H1 (cell line): ENCODE measurements around the gene MYO18A. TPM values are rescaled to one million over a fixed set of nuclear protein-coding genes. Genes with fewer than 3 reads are reported as not detected.

ENCODE experiments used
- CTCF ChIA-PET: fragments of 300-600 bp; sonication (Branson Sonifier 250); formaldehyde crosslinking; loops from one replicate; lab custom pipeline; 2021; ENCODE audit not compliant: partially characterized antibody; lab: Charles Lee
- POLR2A ChIA-PET: fragments of 300-600 bp; sonication (Branson Sonifier 250); formaldehyde crosslinking; loops from one replicate; lab custom pipeline; 2021; ENCODE audit warnings: inconsistent platforms; ENCODE audit not compliant: partially characterized antibody; lab: Charles Lee
- DNase-seq, 2 experiments: peaks; one replicate each; pipeline versions ENCODE4 v3.0.0 to v3.0.0-alpha.2; 2010 to 2022; ENCODE audit warnings: low spot score in 2 of 2, low read depth in 1 of 2, mixed read lengths in 1 of 2
- FAIRE-seq: peaks from 2 replicates; lab custom pipeline; 2011; peaks lifted over from hg19 to GRCh38; lab: Jason Lieb, UNC
- H2AFZ ChIP-seq: 2 replicates; pipeline ENCODE4 v1.8.1; 2012; ENCODE audit warnings: low read length, inconsistent platforms
- H2AK5ac ChIP-seq: 2 replicates; pipeline ENCODE4 v1.6.1; 2013; ENCODE audit warnings: low read depth, low read length
- H2BK120ac ChIP-seq: replicated peaks from 2 replicates; pipeline ENCODE3; 2013; ENCODE audit warnings: low read depth, low read length, inconsistent platforms
- H2BK12ac ChIP-seq: 2 replicates; pipeline ENCODE4 v1.6.1; 2013; ENCODE audit warnings: low read depth, low read length
- H2BK15ac ChIP-seq: 2 replicates; pipeline ENCODE4 v1.6.1; 2013; ENCODE audit warnings: low read length
- H2BK20ac ChIP-seq: 2 replicates; pipeline ENCODE4 v1.6.1; 2013; ENCODE audit warnings: low read length
- H2BK5ac ChIP-seq: 2 replicates; pipeline ENCODE4 v1.6.1; 2013; ENCODE audit warnings: low read depth, low read length
- H3K14ac ChIP-seq: 2 replicates; pipeline ENCODE4 v1.6.1; 2013; ENCODE audit warnings: inconsistent platforms; ENCODE audit not compliant: insufficient read length
- H3K18ac ChIP-seq: 2 replicates; pipeline ENCODE4 v1.6.1; 2013; ENCODE audit warnings: low read length; ENCODE audit errors: extremely low read depth
- H3K23ac ChIP-seq: 2 replicates; pipeline ENCODE4 v1.6.1; 2013; ENCODE audit warnings: inconsistent platforms; ENCODE audit not compliant: insufficient read length
- H3K23me2 ChIP-seq: 2 replicates; pipeline ENCODE4 v1.6.1; 2013; ENCODE audit warnings: low read depth, low read length
- H3K27ac ChIP-seq: 2 replicates; pipeline ENCODE4 v1.6.1; 2011; ENCODE audit warnings: low read depth, low read length, inconsistent platforms
- H3K27me3 ChIP-seq, 4 experiments: replicated peaks in 1 of 4; 1 replicate in 1 of 4; 2 replicates in 3 of 4; pipeline versions ENCODE4 v1.6.1 to v1.8.1; 2011 to 2013; ENCODE audit warnings: low read length in 3 of 4, mild to moderate bottlenecking in 3 of 4, inconsistent platforms in 2 of 4, mixed read lengths in 2 of 4, moderate library complexity in 1 of 4; ENCODE audit not compliant: control insufficient read depth in 3 of 4, insufficient read depth in 3 of 4; ENCODE audit errors: extremely low read depth in 1 of 4
- H3K36me3 ChIP-seq, 4 experiments: 2 replicates each; pipeline versions ENCODE4 v1.6.1 to v1.8.1; 2011 to 2013; ENCODE audit warnings: mild to moderate bottlenecking in 4 of 4, low read length in 3 of 4, moderate library complexity in 2 of 4, control low read depth in 1 of 4, inconsistent platforms in 1 of 4; ENCODE audit not compliant: insufficient read depth in 4 of 4, control insufficient read depth in 2 of 4
- H3K4ac ChIP-seq: replicated peaks from 2 replicates; pipeline ENCODE3; 2013; ENCODE audit warnings: low read length, low read depth, mixed read lengths, inconsistent platforms; ENCODE audit not compliant: insufficient read length
- H3K4me1 ChIP-seq, 4 experiments: replicated peaks in 1 of 4; 1 replicate in 1 of 4; 2 replicates in 3 of 4; pipeline versions ENCODE4 v1.6.1 to v1.8.1; 2011 to 2013; ENCODE audit warnings: low read length in 3 of 4, inconsistent platforms in 2 of 4, mixed read lengths in 1 of 4; ENCODE audit not compliant: insufficient read depth in 4 of 4, control insufficient read depth in 3 of 4
- H3K4me2 ChIP-seq, 2 experiments: 2 replicates each; pipeline versions ENCODE4 v1.6.1 to v1.8.1; 2011 to 2013; ENCODE audit warnings: low read depth in 2 of 2, low read length in 2 of 2, control low read depth in 1 of 2, inconsistent platforms in 1 of 2, mild to moderate bottlenecking in 1 of 2; ENCODE audit not compliant: insufficient read depth in 1 of 2
- H3K4me3 ChIP-seq, 4 experiments: fragments of 200-600, 300-600 bp in 1 of 4; sonication (generic), shearing (Covaris generic), sonication (Bioruptor Twin) in 1 of 4; 2 replicates each; pipeline versions ENCODE4 v1.5.1 to v1.8.1; 2011 to 2016; ENCODE audit warnings: low read length in 4 of 4, low read depth in 3 of 4, control low read depth in 2 of 4, inconsistent platforms in 2 of 4, mild to moderate bottlenecking in 2 of 4, mixed read lengths in 1 of 4, moderate library complexity in 1 of 4; ENCODE audit not compliant: insufficient read depth in 2 of 4; ENCODE audit errors: extremely low read depth in 1 of 4
- H3K56ac ChIP-seq: replicated peaks from 2 replicates; pipeline ENCODE3; 2013; ENCODE audit warnings: low read depth, mild to moderate bottlenecking, mixed read lengths, low read length, inconsistent platforms; ENCODE audit not compliant: insufficient read length
- H3K79me1 ChIP-seq: 2 replicates; pipeline ENCODE4 v1.6.1; 2013; ENCODE audit warnings: low read depth, low read length, control low read depth
- H3K79me2 ChIP-seq, 2 experiments: 2 replicates each; pipeline versions ENCODE4 v1.6.1 to v1.8.1; 2012 to 2013; ENCODE audit warnings: low read length in 2 of 2, mild to moderate bottlenecking in 2 of 2, inconsistent platforms in 1 of 2; ENCODE audit not compliant: insufficient read depth in 2 of 2, control insufficient read depth in 1 of 2
- H3K9ac ChIP-seq, 4 experiments: replicated peaks in 1 of 4; 1 replicate in 1 of 4; 2 replicates in 3 of 4; pipeline versions ENCODE4 v1.6.1 to v1.8.1; 2011 to 2013; ENCODE audit warnings: low read depth in 3 of 4, low read length in 3 of 4, control low read depth in 2 of 4, mild to moderate bottlenecking in 2 of 4, moderate library complexity in 2 of 4, inconsistent platforms in 1 of 4; ENCODE audit errors: extremely low read depth in 1 of 4
- H3K9me3 ChIP-seq, 2 experiments: 2 replicates each; pipeline versions ENCODE4 v1.6.1 to v1.8.1; 2012 to 2013; ENCODE audit warnings: mild to moderate bottlenecking in 2 of 2, moderate library complexity in 2 of 2, control low read depth in 1 of 2, inconsistent platforms in 1 of 2, low read depth in 1 of 2, low read length in 1 of 2, mixed read lengths in 1 of 2; ENCODE audit not compliant: insufficient read depth in 2 of 2
- H4K20me1 ChIP-seq, 2 experiments: replicated peaks in 1 of 2; 2 replicates each; pipeline versions ENCODE3 to v1.8.1; 2011 to 2013; ENCODE audit warnings: inconsistent platforms in 2 of 2, low read length in 2 of 2, mild to moderate bottlenecking in 1 of 2; ENCODE audit not compliant: insufficient read depth in 2 of 2, control insufficient read depth in 1 of 2
- H4K5ac ChIP-seq: 2 replicates; pipeline ENCODE4 v1.6.1; 2013; ENCODE audit warnings: low read length, low read depth, mixed read lengths, inconsistent platforms; ENCODE audit not compliant: insufficient read length
- H4K8ac ChIP-seq: 2 replicates; pipeline ENCODE4 v1.8.0; 2013; ENCODE audit warnings: mild to moderate bottlenecking, moderate library complexity, low read length, inconsistent platforms; ENCODE audit not compliant: insufficient read depth; ENCODE audit errors: extremely low read depth
- H4K91ac ChIP-seq: replicated peaks from 2 replicates; pipeline ENCODE3; 2013; ENCODE audit warnings: low read length, mixed read lengths, inconsistent platforms; ENCODE audit not compliant: insufficient read length
- BACH1 ChIP-seq: IDR thresholded peaks from 2 replicates; pipeline ENCODE4 v1.6.1; 2012; ENCODE audit warnings: low read length, improper control_type of control experiment
- CBX8 ChIP-seq: fragments of 300-800, 300-1000 bp; sonication (generic); IDR thresholded peaks from 2 replicates; pipeline ENCODE4 v1.7.1; 2016; ENCODE audit warnings: low read depth, low read length, borderline replicate concordance
- CHD1 ChIP-seq: IDR thresholded peaks from 2 replicates; pipeline ENCODE4 v1.6.1; 2012; ENCODE audit warnings: low read depth, low read length, improper control_type of control experiment
- EP300 ChIP-seq, 2 experiments: IDR thresholded peaks; 1 replicate in 1 of 2; 2 replicates in 1 of 2; pipeline ENCODE4 v1.6.1; 2011 to 2012; ENCODE audit warnings: low read depth in 2 of 2, low read length in 2 of 2, mild to moderate bottlenecking in 2 of 2, borderline replicate concordance in 1 of 2, inconsistent platforms in 1 of 2, moderate library complexity in 1 of 2
- EZH2 ChIP-seq: fragments of 200-600 bp; sonication (generic); IDR thresholded peaks from 2 replicates; pipeline ENCODE4 v1.7.1; 2012; ENCODE audit warnings: low read depth, mild to moderate bottlenecking, moderate library complexity, low read length, inconsistent platforms; ENCODE audit not compliant: severe bottlenecking
- FOSL1 ChIP-seq: IDR thresholded peaks from 2 replicates; pipeline ENCODE4 v1.6.1; 2011; ENCODE audit warnings: mild to moderate bottlenecking, low read depth, low read length, moderate library complexity; ENCODE audit not compliant: insufficient read depth
- KDM4A ChIP-seq: IDR thresholded peaks from one replicate; pipeline ENCODE4 v1.7.1; 2012; ENCODE audit warnings: low read depth, mild to moderate bottlenecking, moderate library complexity, low read length, inconsistent platforms; ENCODE audit not compliant: severe bottlenecking
- MAFK ChIP-seq: IDR thresholded peaks from 2 replicates; pipeline ENCODE4 v1.6.1; 2012; ENCODE audit warnings: low read depth, mild to moderate bottlenecking, improper control_type of control experiment, low read length
- NANOG ChIP-seq: IDR thresholded peaks from 2 replicates; pipeline ENCODE4 v1.6.1; 2011; ENCODE audit warnings: low read length, low read depth, mild to moderate bottlenecking, inconsistent platforms; ENCODE audit not compliant: insufficient read depth, poor library complexity, severe bottlenecking
- POLR2A ChIP-seq, 2 experiments: IDR thresholded peaks; 1 replicate in 1 of 2; 2 replicates in 1 of 2; pipeline ENCODE4 v1.6.1; 2011; ENCODE audit warnings: low read depth in 2 of 2, low read length in 2 of 2, mild to moderate bottlenecking in 2 of 2; ENCODE audit errors: control extremely low read depth in 1 of 2
- SP2 ChIP-seq: IDR thresholded peaks from 2 replicates; pipeline ENCODE4 v1.6.1; 2012; ENCODE audit warnings: mild to moderate bottlenecking, low read length, inconsistent platforms
- SRF ChIP-seq: IDR thresholded peaks from 2 replicates; pipeline ENCODE4 v1.6.1; 2011; ENCODE audit warnings: mild to moderate bottlenecking, low read depth, low read length, moderate library complexity
- YY1 ChIP-seq: IDR thresholded peaks from 2 replicates; pipeline ENCODE4 v1.6.1; 2011; ENCODE audit warnings: low read depth, mild to moderate bottlenecking, low read length
- ZNF274 ChIP-seq: IDR thresholded peaks from 2 replicates; pipeline ENCODE4 v1.7.0; 2012; ENCODE audit warnings: low read length, borderline replicate concordance; ENCODE audit errors: extremely low read depth
- WGBS, 2 experiments: shearing (Covaris generic) in 1 of 2; methylation state at CpG; one replicate each; pipeline versions ENCODE4 v1.1.6 to v1.1.7; 2013 to 2015; ENCODE audit warnings: low lambda C conversion rate in 2 of 2, mixed read lengths in 2 of 2, inconsistent platforms in 1 of 2, low coverage in 1 of 2, missing lambda C conversion rate in 1 of 2; ENCODE audit not compliant: insufficient replicate concordance in 2 of 2, insufficient coverage in 1 of 2, insufficient read length in 1 of 2; ENCODE audit errors: extremely low coverage in 1 of 2, missing lambda C conversion rate in 1 of 2; 5-methylcytosine and 5-hydroxymethylcytosine counted together
- polyA plus RNA-seq, 7 experiments: library from polyadenylated mRNA; depleted of rRNA in 3 of 7; stranded (reverse) in 5 of 7; unstranded in 2 of 7; fragments of >200 nt in 5 of 7; fragments of 200-250 nt in 2 of 7; gene quantifications; 1 replicate in 5 of 7; 2 replicates in 1 of 7; 4 replicates in 1 of 7; pipeline versions ENCODE4 v1.2.1 to v1.2.3, GENCODE V29; 2011 to 2013; ENCODE audit warnings: missing spikeins in 2 of 7, mixed read lengths in 2 of 7
- total RNA-seq: library from RNA; stranded (reverse); fragmentation: NEBNext Ultra II Directional; extraction: Animal tissue kit (Norgen Biotek cat#: 25700); gene quantifications from 2 replicates; pipeline ENCODE4 v1.2.1, GENCODE V29; 2021
- TF ChIP-seq, protein P1 (sequence below): IDR thresholded peaks from 2 replicates; pipeline ENCODE4 v1.6.1; 2011; ENCODE audit warnings: low read depth, mild to moderate bottlenecking, low read length; ENCODE audit not compliant: insufficient read depth

The MYO18A gene
- total and polyA plus RNA-seq, 2 of the 8 experiments (the other 6 are each of a cell fraction or from before 2014, with no cell fraction given) = 7.6 to 43.8 TPM

DNA sequence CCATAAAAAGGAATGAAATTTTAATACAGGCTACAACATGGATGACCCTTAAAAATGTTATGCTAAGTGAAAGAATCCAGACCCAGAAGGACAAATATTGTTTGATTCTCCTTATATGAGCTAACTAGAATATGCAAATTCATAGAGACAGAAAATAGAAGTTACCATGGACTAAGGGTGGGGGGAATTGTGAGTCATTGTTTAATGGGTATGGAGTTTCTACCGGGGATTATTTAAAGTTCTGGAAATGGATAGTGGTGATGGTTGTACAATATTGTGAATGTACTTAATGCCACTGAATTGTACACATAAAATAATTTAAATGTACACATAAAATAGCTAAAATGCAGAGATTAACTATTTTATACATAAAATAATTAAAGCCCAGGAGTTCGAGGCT, 9.2 kb upstream of the MYO18A start:
- POLR2A ChIA-PET = no interaction called here
- no peak overlapping the region for H4K91ac ChIP-seq
- H3K9ac ChIP-seq = no peak overlapping the region
- no peak overlapping the region for H3K4me3 ChIP-seq
- no peak overlapping the region for H2BK15ac ChIP-seq
- no peaks in the 10 kb centered on the region for H3K79me2 ChIP-seq
- no peaks in the 10 kb centered on the region for H3K9me3 ChIP-seq
- CTCF ChIA-PET = interaction anchor here (2.6 to 42.5 kb wide), 3 partner anchors 10 to 62 kb away, joined by 6 to 731 read pairs (median 17); partner anchors contain the start of gene MYO18A
- no peak overlapping the region for H3K27ac ChIP-seq
- no peak overlapping the region for H3K18ac ChIP-seq
- H2BK120ac ChIP-seq = no peak overlapping the region
- no peak overlapping the region for H3K23ac ChIP-seq
- H4K5ac ChIP-seq = no peak overlapping the region
- no peak overlapping the region for H4K8ac ChIP-seq
- no peak overlapping the region for H2AK5ac ChIP-seq
- DNase-seq = no peak
- H3K27me3 ChIP-seq = no peaks in the 10 kb centered on the region
- H2BK12ac ChIP-seq = no peak overlapping the region
- H3K36me3 ChIP-seq = no peaks in the 10 kb centered on the region
- no peak overlapping the region for H2BK20ac ChIP-seq
- H2AFZ ChIP-seq = no peak overlapping the region
- no peak overlapping the region for H3K14ac ChIP-seq
- H3K4me1 ChIP-seq = no peaks in the 10 kb centered on the region
- no peaks in the 10 kb centered on the region for H3K79me1 ChIP-seq
- no peaks in the 10 kb centered on the region for H4K20me1 ChIP-seq
- H3K56ac ChIP-seq = no peak overlapping the region
- H3K23me2 ChIP-seq = no peaks in the 10 kb centered on the region
- WGBS, 2 experiments = 82% methylated on average over 2 of the region's 2 CpGs; no CpG with 5 or more reads in 1 of the 2 experiments
- no peak overlapping the region for H3K4ac ChIP-seq
- H2BK5ac ChIP-seq = no peak overlapping the region
- no peak for FAIRE-seq
- no peak overlapping the region for H3K4me2 ChIP-seq
- TF ChIP-seq EZH2 (no peak), NANOG (no peak), YY1 (no peak), SRF (no peak), CHD1 (no peak), POLR2A (IDR thresholded peaks at IDR 0.05; ENCODE audit: control extremely low read depth in 1 of 2, low read depth in 2 of 2, low read length in 2 of 2) (no peak), ZNF274 (no peak), CBX8 (no peak), BACH1 (no peak), EP300 (IDR thresholded peaks at IDR 0.05; ENCODE audit: borderline replicate concordance in 1 of 2, low read depth in 2 of 2, low read length in 2 of 2) (no peak), SP2 (no peak), FOSL1 (no peak), KDM4A (no peak), MAFK (no peak)
- TF ChIP-seq, protein P1, sequence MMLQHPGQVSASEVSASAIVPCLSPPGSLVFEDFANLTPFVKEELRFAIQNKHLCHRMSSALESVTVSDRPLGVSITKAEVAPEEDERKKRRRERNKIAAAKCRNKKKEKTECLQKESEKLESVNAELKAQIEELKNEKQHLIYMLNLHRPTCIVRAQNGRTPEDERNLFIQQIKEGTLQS = no peak
